ENCODE data around the gene HCN4.

HCN4 gene

GRCh38 chr15:73349191-73349590, 19.6 kb downstream of the HCN4 start:
- in situ Hi-C loops (cut with MboI; ENCODE audit: low sequenced_read_pairs), result no loop called here

DNA sequence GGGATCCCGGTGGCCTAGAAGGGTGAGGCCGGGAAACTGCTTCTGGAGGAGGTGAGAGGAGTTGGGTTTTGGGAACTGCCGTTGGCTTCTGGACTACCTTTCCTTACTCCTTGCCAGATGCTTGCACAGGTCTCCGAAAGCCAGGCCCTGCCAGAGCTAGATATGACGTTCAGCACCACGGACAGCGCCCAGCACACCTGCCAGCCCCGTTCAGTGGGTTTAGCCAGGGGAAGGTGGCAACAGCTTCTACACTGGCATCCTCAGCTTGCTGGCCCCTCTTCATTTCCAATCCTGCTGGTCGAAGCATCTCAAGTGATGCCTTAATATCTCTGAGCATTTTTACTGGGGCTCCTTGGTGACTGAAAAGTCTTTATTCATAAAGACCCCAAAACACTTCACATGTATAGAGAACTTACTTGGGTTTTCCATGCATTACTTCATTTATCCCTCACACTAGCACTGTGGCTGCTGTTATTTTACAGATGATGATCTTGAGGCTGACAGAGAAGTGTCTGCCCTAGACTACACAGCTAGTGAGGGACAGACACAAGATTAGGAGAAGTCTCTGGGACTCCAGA, 21.9 kb downstream of the HCN4 start:
- in situ Hi-C loops (cut with MboI; ENCODE audit: low sequenced_read_pairs), result no loop called here

DNA sequence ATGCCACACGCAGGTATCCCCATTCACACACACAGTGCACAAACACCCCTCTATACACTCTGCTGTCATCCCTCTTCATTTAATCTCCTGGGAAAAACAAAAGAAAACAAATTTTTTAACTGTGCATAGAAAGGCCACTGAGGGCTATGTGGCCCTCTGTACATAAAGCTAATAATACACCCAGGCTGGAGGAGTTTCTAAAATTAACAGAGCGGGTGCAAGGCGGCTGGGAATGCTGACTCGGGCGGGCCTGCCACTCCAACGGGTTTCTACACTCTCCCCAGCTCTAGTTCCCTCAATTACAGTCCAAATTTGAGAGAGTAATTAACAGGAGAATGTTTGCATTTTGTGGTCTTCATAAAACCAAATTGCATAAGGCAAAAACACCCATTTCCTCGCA, 23.1 kb downstream of the HCN4 start:
- in situ Hi-C loops (cut with MboI; ENCODE audit: low sequenced_read_pairs), result no loop called here

GRCh38 chr15:73344056-73344455, 24.7 kb downstream of the HCN4 start:
- in situ Hi-C loops (cut with MboI; ENCODE audit: low sequenced_read_pairs), result no loop called here

GRCh38 chr15:73341886-73342600, 26.7 kb downstream of the HCN4 start:
- in situ Hi-C loops (cut with MboI; ENCODE audit: low sequenced_read_pairs), result no loop called here

DNA sequence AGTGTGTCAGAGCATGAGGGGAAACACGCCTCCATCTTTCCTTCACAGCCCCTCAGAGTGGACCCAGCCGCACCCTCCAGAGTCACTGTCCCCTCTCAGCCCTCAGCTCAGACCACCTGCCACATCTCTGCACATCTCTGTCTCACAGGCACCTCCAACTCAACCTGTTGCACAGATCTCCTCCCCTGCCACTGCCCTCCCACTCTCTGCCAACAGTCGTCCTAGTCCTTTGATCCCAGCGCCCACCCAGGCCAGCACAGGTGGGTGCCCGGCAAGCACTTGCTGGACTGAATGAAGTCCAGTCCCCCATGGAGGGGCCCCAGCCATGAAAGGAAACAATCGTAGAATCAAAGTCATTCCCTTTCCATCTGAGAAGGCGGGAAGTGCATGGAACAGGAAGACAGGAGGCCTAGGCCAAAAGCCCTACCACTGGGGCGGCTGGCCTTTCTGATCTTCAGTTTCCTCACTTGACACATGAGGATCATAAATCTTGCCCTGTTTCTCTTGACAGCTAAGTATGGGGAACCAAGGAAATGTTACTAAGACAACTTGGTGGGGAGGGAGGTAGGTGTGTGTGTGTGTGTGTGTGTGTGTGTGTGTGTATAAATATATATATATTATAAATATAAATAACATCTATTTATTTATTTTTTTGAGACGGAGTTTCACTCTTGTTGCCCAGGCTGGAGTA, 28.1 kb downstream of the HCN4 start:
- in situ Hi-C loops (cut with MboI; ENCODE audit: low sequenced_read_pairs), result no loop called here

- in situ Hi-C loops (cut with MboI; ENCODE audit: low sequenced_read_pairs), result no loop called here
Observed at GRCh38 chr15:73338606-73339374, 30.0 kb downstream of the HCN4 start.

GRCh38 chr15:73338058-73338457, 30.7 kb downstream of the HCN4 start:
- in situ Hi-C loops (cut with MboI; ENCODE audit: low sequenced_read_pairs), result no loop called here

- in situ Hi-C loops (cut with MboI; ENCODE audit: low sequenced_read_pairs), result no loop called here
Observed at GRCh38 chr15:73337187-73337586, 31.6 kb downstream of the HCN4 start.

- in situ Hi-C loops (cut with MboI; ENCODE audit: low sequenced_read_pairs), result no loop called here
Observed at GRCh38 chr15:73336756-73337155, 32.0 kb downstream of the HCN4 start.

DNA sequence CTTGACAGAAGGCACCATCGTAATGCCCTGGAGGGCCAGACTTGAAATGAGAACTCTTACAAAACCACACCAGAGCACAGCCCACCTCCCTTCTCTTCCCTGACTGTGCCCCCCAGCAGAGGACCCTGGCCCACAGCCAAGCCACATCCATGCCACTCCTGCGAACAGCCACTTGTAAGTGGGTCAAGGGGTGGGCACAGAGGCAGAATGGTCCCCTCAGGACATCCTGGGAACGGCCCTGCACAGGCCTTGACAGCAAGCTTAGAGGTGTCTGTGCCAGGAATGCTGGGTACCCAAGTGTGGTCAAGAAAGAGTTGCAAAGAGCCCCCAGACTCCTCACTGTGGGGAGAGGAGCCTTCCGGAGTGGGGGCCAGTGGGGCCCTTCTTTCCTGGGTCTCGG, 33.3 kb downstream of the HCN4 start:
- in situ Hi-C loops (cut with MboI; ENCODE audit: low sequenced_read_pairs), result no loop called here

DNA sequence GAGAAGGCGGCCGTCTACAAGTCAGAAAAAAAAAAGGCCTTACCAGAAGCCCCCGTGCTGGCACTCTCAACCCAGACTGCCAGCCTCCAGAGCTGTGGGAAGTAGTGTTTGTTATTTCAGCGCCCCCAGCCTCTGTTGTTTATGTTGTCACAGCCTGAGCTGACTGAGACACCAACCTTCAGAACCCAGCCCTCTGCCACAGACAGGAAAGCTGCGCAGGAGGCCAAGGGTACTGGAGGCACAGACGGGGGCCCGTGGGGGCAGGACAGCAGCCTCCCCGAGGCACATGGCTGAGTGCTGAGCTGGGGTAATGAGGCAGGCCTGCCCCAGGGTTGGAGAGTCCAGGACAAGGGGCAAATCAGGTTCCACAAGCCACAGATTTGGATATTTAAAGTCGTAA, 33.7 kb downstream of the HCN4 start:
- in situ Hi-C loops (cut with MboI; ENCODE audit: low sequenced_read_pairs), result no loop called here

DNA sequence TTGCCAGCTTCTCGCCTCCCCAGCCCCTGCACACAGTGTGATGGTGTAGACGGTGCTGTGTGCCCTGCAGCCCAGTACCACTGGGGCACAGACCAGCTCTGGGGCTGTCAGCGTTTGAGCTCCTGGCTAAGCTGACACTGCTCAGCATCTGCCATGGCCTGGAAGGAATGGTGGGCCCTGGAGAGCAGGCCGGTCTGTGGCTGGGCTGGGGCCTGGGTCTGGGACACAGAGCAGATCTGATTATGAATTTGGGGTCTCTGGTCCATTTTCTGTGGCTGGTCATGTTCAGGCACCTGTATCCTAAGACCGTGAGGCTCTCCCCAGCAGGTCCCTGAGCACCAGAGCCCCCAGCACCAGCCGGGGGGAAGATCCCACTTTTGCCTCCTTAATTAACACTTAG, 34.7 kb downstream of the HCN4 start:
- in situ Hi-C loops (cut with MboI; ENCODE audit: low sequenced_read_pairs), result no loop called here

DNA sequence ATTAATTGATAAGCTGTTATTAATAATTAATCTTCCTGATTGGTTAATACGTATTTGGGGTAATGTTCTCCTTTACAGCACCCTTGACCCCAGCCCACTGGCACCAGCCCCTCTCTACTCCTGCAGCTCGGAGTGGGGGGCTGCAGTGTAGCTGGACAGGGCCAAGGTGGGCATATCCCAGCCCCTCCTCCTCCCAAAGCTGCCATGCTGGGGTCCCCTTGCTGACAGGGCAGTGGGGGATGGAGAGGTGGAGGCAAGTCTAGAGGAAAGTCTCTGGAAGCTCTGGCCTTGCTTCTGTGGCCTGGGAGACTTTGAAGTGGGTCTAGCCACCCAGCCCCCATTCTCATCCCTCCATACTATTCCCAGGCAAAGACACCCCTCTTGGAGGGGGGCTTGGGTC, 35.8 kb downstream of the HCN4 start:
- in situ Hi-C loops (cut with MboI; ENCODE audit: low sequenced_read_pairs), result no loop called here

DNA sequence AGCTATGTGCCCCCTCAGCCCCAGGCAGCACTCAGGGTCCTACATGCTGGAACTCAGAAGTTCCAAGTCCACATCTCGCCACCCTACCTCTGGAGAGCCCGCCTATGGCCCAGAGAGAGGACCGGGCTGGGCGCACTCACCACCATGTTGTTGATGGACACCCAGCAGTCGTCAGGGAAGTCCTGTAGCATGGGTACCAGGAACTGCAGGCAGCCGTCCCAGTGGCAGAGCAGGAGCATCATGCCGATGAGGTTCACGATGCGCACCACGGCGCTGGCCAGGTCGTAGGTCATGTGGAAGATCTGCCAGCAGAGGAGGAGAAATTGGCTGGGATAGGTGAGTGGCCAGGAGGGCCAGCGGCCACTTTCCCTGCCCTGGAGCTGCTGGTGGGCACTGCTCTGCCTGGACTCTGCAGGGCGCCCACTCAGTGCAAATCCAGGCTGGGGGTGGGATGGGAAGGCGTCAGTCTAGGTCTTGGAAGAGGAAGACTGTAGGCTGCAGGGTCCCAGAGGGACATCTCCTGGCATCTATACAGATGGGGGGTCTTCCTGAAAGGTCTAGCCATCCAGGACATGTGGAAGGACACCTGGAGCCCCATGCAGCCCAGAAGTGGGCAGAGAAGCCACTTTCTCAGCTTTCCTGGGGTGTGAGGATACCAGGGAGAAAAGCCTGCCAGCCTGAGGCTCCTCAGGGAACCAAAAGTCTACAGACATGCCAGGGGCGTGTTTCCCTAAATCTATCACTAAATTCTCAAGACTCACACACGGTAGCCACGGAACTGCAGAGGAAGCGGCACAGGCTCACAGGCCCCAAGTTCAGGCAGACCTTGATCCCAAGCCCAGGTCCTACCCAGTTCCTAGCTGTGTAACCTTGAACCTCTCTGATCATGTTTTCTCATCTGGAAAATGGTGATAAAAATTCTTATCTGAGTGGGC, 36.5 kb downstream of the HCN4 start:
- in situ Hi-C loops (cut with MboI; ENCODE audit: low sequenced_read_pairs), result no loop called here

GRCh38 chr15:73331501-73331900, 37.3 kb downstream of the HCN4 start:
- in situ Hi-C loops (cut with MboI; ENCODE audit: low sequenced_read_pairs), result no loop called here

DNA sequence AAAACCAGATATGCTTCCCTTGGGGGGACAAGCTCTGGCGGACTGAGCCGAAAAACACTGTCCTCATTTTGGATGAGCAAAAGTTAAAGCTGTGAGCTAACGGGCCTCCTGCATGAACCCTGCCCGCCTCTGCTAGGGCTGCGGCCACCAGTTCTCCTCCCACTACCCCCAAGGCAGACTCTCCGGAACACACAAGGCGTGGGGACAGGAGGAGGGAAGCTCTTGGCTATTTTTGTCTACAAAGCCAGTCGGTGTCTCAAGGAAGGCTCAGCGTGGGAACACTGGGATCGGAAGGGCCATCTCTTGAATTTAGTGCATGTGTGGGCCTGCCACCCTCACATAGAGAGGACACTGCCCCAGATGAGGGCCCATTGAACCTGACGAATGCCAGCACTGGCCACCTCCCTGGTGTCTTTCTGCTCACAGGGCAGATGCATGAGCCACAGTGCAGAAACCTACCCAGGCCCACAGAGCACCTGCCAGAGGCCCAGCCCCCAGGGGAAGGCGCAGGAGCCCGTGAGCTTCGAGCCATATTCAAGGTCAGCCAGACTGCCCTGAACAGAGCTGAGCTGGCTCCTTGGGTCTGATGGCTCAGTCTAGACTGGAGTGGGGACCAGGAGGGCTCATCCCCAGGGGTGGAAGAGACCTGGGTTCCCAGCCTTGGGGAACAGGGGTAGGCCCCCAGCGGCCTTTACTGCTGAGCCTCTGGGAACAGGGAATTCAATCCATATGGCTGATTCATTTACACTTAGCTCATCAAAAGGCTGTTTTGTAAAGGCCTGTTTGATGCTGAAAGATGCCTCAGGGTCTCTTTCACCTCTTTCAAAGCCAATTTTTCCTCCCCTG, 38.3 kb downstream of the HCN4 start:
- in situ Hi-C loops (cut with MboI; ENCODE audit: low sequenced_read_pairs), result no loop called here

DNA sequence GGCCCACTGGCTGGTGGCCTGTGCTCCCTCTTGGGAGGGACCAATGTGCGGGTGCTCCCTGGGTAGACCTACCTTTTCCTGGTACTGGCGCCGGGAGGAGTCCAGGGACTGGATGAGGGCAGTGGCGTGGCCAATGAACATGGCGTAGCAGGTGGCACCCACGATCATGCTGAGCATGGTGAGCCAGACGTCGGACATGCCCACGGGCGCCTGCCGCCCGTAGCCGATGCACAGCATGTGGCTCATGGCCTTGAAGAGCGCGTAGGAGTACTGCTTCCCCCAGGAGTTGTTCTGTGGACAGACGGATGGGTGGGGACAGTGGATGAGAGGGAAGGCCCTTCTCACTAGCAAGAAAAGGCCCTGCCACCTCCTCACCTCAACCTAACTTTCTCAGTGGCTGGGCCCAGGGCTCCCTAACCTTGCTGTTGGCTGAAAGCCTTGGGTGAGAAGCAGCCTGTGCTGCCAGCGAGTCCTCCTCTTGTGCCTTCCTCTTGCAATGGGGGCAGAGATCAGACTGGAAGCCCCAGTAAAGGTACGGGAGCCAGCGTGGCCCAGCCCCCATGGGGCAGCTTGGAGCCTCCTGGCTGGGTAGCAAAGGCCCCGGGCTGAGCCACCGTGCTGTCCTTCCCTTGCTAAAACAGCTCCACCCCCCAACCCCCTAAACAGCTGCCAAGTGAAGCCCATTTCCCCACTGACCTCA, 39.1 kb downstream of the HCN4 start:
- in situ Hi-C loops (cut with MboI; ENCODE audit: low sequenced_read_pairs), result no loop called here

- in situ Hi-C loops (cut with MboI; ENCODE audit: low sequenced_read_pairs), result no loop called here
Observed at GRCh38 chr15:73328981-73329380, 39.8 kb downstream of the HCN4 start.
